Parathyroid adenoma (tissue), 2 donors: ENCODE data around the gene DOK5.

ENCODE experiments used
- H2AFZ ChIP-seq: fragments of 300-600 bp; sonication (generic); one replicate; pipeline ENCODE4 v1.7.0; 2017; ENCODE audit warnings: antibody characterized with exemption, mild to moderate bottlenecking
- H3K27ac ChIP-seq: fragments of 300-600 bp; sonication (generic); one replicate; pipeline ENCODE4 v1.7.0; 2017
- H3K27me3 ChIP-seq: fragments of 300-600 bp; sonication (generic); one replicate; pipeline ENCODE4 v1.7.0; 2017; ENCODE audit warnings: low read length; ENCODE audit not compliant: control insufficient read depth, insufficient read depth
- H3K36me3 ChIP-seq: fragments of 300-600 bp; sonication (generic); one replicate; pipeline ENCODE4 v1.7.0; 2017; ENCODE audit warnings: low read length; ENCODE audit not compliant: control insufficient read depth, insufficient read depth
- H3K4me1 ChIP-seq: fragments of 300-600 bp; sonication (generic); one replicate; pipeline ENCODE4 v1.7.0; 2017; ENCODE audit warnings: control low read depth
- H3K4me2 ChIP-seq: fragments of 300-600 bp; sonication (generic); one replicate; pipeline ENCODE4 v1.7.0; 2017; ENCODE audit warnings: low read length
- H3K4me3 ChIP-seq: fragments of 300-600 bp; sonication (generic); one replicate; pipeline ENCODE4 v1.7.0; 2017; ENCODE audit warnings: low read depth, low read length
- H3K79me2 ChIP-seq: fragments of 300-600 bp; sonication (generic); one replicate; pipeline ENCODE4 v1.7.0; 2017; ENCODE audit warnings: control low read depth
- H3K9ac ChIP-seq: fragments of 300-600 bp; sonication (generic); one replicate; pipeline ENCODE4 v1.7.0; 2017; ENCODE audit warnings: mild to moderate bottlenecking
- H3K9me3 ChIP-seq: fragments of 300-600 bp; sonication (generic); one replicate; pipeline ENCODE4 v1.7.0; 2017; ENCODE audit warnings: low read length; ENCODE audit not compliant: control insufficient read depth
- TF ChIP-seq, protein P1 (sequence below): fragments of 300-600 bp; sonication (generic); IDR thresholded peaks from one replicate; pipeline ENCODE4 v1.7.0; 2017; ENCODE audit warnings: antibody characterized with exemption, mild to moderate bottlenecking
- donor health status: primary hyperparathyroidism.

The DOK5 gene

DNA sequence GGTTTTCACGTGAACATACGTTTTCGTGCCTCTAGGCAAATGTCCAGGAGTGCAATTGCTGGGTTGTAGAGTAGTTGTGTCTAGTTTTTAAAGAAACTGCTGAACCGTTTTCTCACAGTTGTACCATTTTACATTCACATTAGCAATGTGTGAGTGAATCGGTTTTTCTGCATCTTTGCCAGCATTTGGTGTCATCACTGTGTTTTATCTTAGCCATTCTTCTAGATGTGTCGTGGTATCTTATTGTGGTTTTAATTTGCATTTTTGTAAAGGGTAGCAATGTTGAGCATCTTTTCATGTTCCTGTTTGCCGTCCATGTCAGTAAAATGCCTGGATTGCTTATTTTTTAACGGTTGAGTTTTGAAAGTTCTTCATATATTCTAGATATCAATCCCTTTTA, 10.2 kb downstream of the DOK5 start:
- Histone ChIP-seq H3K36me3 (no peaks in the 10 kb centered on the region), H3K9me3 (no peaks in the 10 kb centered on the region), H3K27ac (no peak overlapping the region), H3K9ac (no peak overlapping the region), H3K4me3 (no peak overlapping the region), H3K79me2 (no peaks in the 10 kb centered on the region), H3K4me1 (no peaks in the 10 kb centered on the region), H3K27me3 (no peaks in the 10 kb centered on the region), H2AFZ (no peak overlapping the region), H3K4me2 (no peak overlapping the region)
- TF ChIP-seq, protein P1, sequence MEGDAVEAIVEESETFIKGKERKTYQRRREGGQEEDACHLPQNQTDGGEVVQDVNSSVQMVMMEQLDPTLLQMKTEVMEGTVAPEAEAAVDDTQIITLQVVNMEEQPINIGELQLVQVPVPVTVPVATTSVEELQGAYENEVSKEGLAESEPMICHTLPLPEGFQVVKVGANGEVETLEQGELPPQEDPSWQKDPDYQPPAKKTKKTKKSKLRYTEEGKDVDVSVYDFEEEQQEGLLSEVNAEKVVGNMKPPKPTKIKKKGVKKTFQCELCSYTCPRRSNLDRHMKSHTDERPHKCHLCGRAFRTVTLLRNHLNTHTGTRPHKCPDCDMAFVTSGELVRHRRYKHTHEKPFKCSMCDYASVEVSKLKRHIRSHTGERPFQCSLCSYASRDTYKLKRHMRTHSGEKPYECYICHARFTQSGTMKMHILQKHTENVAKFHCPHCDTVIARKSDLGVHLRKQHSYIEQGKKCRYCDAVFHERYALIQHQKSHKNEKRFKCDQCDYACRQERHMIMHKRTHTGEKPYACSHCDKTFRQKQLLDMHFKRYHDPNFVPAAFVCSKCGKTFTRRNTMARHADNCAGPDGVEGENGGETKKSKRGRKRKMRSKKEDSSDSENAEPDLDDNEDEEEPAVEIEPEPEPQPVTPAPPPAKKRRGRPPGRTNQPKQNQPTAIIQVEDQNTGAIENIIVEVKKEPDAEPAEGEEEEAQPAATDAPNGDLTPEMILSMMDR: no peak

DNA sequence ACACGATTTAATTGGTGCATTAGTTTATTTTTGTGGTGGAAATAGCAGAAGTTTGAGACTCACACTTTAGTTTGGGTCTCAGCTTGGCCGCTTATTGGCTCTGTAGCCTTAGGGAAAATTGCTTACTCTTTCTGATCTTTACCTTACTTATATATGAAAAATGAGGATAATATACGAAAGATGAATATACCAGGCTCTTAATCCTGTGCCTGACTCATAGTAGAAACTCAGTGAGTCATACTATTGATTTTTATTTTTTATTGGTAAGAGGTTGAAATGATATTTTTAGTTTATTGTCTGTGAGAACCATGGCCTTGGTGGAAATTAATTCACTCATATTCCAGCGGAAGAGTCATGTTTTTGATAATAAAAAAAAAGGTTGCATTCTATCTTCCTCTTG, 11.2 kb downstream of the DOK5 start:
- H3K9me3 ChIP-seq: no peaks in the 10 kb centered on the region
- no peak overlapping the region for H3K27ac ChIP-seq
- H3K4me3 ChIP-seq: no peak overlapping the region
- H2AFZ ChIP-seq: no peak overlapping the region
- no peaks in the 10 kb centered on the region for H3K27me3 ChIP-seq
- no peaks in the 10 kb centered on the region for H3K79me2 ChIP-seq
- H3K36me3 ChIP-seq: no peaks in the 10 kb centered on the region
- no peak overlapping the region for H3K4me2 ChIP-seq
- H3K4me1 ChIP-seq: no peaks in the 10 kb centered on the region
- TF ChIP-seq, protein P1: no peak
- H3K9ac ChIP-seq: no peak overlapping the region

DNA sequence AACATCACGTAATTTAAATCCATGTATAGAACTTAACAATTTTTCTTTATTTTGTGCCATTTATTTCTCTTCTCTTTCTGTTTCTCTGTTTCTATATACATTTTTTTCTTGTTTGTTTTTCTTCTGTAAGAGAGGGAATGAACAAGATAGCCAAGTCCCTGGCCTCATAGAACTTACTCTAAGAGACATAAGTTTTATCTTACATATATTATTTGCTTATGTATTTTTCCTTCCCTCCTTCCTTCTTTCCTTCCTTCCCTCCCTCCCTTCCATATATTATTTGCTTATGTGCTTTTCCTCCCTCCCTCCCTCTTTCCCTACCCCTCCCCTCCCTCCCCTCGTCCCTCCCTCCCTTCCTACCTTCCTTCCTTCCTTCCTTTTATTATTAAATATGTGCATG, 13.0 kb downstream of the DOK5 start:
- no peak overlapping the region for H3K4me3 ChIP-seq
- H3K27ac ChIP-seq: no peak overlapping the region
- H3K9ac ChIP-seq: no peak overlapping the region
- H2AFZ ChIP-seq: no peak overlapping the region
- no peaks in the 10 kb centered on the region for H3K4me1 ChIP-seq
- H3K4me2 ChIP-seq: no peak overlapping the region
- H3K79me2 ChIP-seq: no peaks in the 10 kb centered on the region
- H3K9me3 ChIP-seq: no peaks in the 10 kb centered on the region
- no peaks in the 10 kb centered on the region for H3K36me3 ChIP-seq
- H3K27me3 ChIP-seq: no peaks in the 10 kb centered on the region
- TF ChIP-seq, protein P1: no peak

DNA sequence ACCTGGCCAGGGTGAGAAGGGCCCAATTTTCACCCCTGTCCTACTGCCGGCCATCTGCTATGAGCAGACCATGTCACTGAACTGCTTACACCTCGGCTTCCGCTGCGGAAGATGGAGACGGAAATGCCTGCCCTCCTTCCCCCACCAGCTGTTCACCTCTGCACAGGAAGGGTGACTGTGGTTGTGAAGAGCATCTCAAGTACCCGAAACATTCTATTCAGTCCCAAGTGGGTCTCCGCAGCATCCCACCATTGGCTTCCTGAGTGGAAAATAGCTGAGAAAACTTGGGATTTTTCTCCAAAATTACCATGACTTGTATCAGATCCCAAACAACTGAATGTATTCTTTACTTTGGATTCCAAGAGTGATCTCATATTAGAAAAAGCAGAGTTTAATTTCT, 16.1 kb downstream of the DOK5 start:
- H3K4me3 ChIP-seq: no peak overlapping the region
- no peaks in the 10 kb centered on the region for H3K36me3 ChIP-seq
- no peaks in the 10 kb centered on the region for H3K27me3 ChIP-seq
- H3K9ac ChIP-seq: no peak overlapping the region
- no peak overlapping the region for H3K4me2 ChIP-seq
- no peaks in the 10 kb centered on the region for H3K9me3 ChIP-seq
- no peak overlapping the region for H3K27ac ChIP-seq
- H2AFZ ChIP-seq: no peak overlapping the region
- TF ChIP-seq, protein P1: no peak
- no peaks in the 10 kb centered on the region for H3K4me1 ChIP-seq
- H3K79me2 ChIP-seq: no peaks in the 10 kb centered on the region

DNA sequence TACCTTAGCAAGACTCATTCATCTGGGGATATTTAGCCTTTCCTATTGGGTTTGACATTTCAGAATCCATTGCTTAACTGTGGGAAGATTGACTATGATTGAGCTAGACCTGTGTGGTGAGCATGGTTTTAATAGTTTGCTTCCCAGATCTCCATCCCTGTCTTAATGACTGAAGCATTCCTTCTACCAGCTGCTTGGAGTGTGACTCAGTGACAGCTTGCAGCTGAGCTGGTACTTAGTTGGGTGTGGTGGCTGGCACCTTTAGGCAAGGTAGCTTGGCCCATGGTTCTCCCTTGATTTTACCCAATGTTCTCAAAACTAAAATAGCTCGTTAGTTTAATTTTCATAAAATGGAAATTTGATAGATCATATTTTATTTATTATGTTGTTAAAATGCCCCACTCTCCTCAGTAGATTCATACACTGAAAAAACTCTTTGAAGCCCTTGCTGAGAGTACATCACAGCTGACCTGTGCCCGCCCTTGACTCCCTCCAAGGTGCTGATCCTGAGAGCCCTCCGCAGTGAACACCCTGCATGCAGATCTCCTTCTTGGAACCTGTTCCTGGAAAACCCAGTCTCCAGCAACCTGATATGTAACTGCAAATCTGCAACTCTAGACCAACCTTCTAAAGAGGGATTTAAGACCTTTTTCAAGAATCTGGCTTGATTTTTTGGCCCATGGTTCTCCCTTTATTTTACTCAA, 19.1 kb downstream of the DOK5 start:
- Histone ChIP-seq H3K4me3 (no peak overlapping the region), H3K9me3 (no peaks in the 10 kb centered on the region), H3K79me2 (no peaks in the 10 kb centered on the region), H3K27me3 (no peaks in the 10 kb centered on the region), H3K9ac (no peak overlapping the region), H3K27ac (no peak overlapping the region), H3K36me3 (no peaks in the 10 kb centered on the region), H3K4me2 (no peak overlapping the region), H2AFZ (no peak overlapping the region), H3K4me1 (no peaks in the 10 kb centered on the region)
- TF ChIP-seq, protein P1: no peak
